Lower leg skin (tissue), 4 donors: ENCODE data around the gene GNAS. TPM values are rescaled to one million over a fixed set of nuclear protein-coding genes. Genes with fewer than 3 reads are reported as not detected.
"Not testable (repeated sequence)": the region's sequence is repeated elsewhere in the genome, so short reads cannot be mapped to it uniquely, and the experiment has no call there.

Experiments
- DNase-seq, 2 donors: peaks; one replicate each; pipeline ENCODE4 v3.0.0-alpha.2; 2019; ENCODE audit warnings: low spot score in 2 of 2
- H3K4me3 ChIP-seq: fragments of 200-600 bp; sonication (generic); 2 replicates; pipeline ENCODE4 v1.5.1; 2017; ENCODE audit warnings: mild to moderate bottlenecking, low read depth; ENCODE audit not compliant: poor library complexity, severe bottlenecking
- POLR2A ChIP-seq, 2 donors: fragments of 450-650 bp; IDR thresholded peaks; one replicate each; pipeline ENCODE4 v1.6.1; 2016 to 2017; ENCODE audit warnings: antibody characterized with exemption in 2 of 2, mild to moderate bottlenecking in 1 of 2, moderate library complexity in 1 of 2
- WGBS, 2 donors: methylation state at CpG; one replicate each; pipeline ENCODE4 v1.1.5; 2018; 5-methylcytosine and 5-hydroxymethylcytosine counted together
- intact Hi-C: fragments of 100-400 bp; cut with DNase I; formaldehyde crosslinking; loops from one replicate; pipeline ENCODE4 v1.15.0; 2023; ENCODE audit warnings: low total_unique reads
- total RNA-seq, 4 donors: library from RNA; depleted of rRNA; stranded (reverse); fragments of >200 nt; gene quantifications; one replicate each; pipeline ENCODE4 v1.1.0, GENCODE V29; 2016
- TF ChIP-seq, protein P1 (sequence below), 3 donors: fragments of 450-650 bp; IDR thresholded peaks; one replicate each; pipeline ENCODE4 v1.5.1; 2016; ENCODE audit warnings: antibody characterized with exemption in 3 of 3, mild to moderate bottlenecking in 3 of 3, moderate library complexity in 2 of 3

Gene GNAS
- total RNA-seq, 4 donors from 2014 or later = 335 to 473 (median 391) TPM

- no peak for TF ChIP-seq POLR2A (IDR thresholded peaks at IDR 0.05)
- TF ChIP-seq, protein P1, sequence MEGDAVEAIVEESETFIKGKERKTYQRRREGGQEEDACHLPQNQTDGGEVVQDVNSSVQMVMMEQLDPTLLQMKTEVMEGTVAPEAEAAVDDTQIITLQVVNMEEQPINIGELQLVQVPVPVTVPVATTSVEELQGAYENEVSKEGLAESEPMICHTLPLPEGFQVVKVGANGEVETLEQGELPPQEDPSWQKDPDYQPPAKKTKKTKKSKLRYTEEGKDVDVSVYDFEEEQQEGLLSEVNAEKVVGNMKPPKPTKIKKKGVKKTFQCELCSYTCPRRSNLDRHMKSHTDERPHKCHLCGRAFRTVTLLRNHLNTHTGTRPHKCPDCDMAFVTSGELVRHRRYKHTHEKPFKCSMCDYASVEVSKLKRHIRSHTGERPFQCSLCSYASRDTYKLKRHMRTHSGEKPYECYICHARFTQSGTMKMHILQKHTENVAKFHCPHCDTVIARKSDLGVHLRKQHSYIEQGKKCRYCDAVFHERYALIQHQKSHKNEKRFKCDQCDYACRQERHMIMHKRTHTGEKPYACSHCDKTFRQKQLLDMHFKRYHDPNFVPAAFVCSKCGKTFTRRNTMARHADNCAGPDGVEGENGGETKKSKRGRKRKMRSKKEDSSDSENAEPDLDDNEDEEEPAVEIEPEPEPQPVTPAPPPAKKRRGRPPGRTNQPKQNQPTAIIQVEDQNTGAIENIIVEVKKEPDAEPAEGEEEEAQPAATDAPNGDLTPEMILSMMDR (IDR thresholded peaks at IDR 0.05) = no peak
- no peak for DNase-seq
- no peak overlapping the region for H3K4me3 ChIP-seq
- 84 to 85% methylated on average over 10 of the region's 10 CpGs for WGBS, 2 donors
- intact Hi-C loops = no loop called here
Measured at GRCh38 chr20:58817748-58818147, 34.8 kb upstream of the GNAS start.

DNA sequence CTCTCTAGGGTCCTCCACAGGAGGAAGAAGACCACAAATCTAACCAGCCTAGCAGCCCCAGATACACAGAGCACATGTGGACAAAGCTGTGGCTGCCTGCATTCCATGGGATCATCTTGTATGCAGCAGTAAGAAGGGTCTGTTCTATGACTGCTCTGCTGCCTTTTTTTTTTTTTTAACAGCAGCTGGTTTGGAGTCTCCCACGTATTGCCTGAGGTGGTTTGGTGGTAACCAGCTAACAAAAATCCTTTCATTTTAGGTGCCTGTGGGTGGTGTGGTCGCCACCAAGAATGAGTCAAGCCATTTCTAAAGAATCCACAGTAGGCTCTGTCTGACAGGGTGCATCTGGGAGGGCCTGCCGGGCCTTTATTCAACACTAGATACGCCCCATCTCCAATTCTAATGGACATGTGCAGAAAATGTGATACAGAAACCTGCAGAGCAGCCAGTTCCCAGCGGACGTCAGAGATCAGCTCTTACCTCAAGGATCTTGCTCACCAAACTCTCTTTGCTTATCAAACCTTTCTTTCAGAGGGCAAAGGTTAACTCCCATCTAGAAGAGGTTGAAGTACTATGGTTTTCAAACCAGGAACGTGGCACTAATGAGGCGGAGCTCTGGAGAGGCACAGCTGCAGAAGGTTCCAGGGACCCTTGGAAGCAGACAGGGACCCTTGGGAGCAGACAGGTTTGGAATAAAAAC is 33.8 kb upstream of the GNAS start:
- intact Hi-C loops = no loop called here
- WGBS, 2 donors = 57 to 70% methylated on average over 8 of the region's 8 CpGs
- TF ChIP-seq, protein P1 (IDR thresholded peaks at IDR 0.05) = no peak
- TF ChIP-seq POLR2A (IDR thresholded peaks at IDR 0.05) = no peak
- DNase-seq = no peak
- no peak overlapping the region for H3K4me3 ChIP-seq

- WGBS, 2 donors = 91 to 99% methylated on average over 9 to 10 of the region's 13 CpGs
- no peak for DNase-seq
- TF ChIP-seq, protein P1 (IDR thresholded peaks at IDR 0.05) = no peak
- TF ChIP-seq POLR2A (IDR thresholded peaks at IDR 0.05) = no peak
- H3K4me3 ChIP-seq = no peak overlapping the region
- intact Hi-C loops = no loop called here
Measured at GRCh38 chr20:58819921-58820320, 32.6 kb upstream of the GNAS start.

DNA sequence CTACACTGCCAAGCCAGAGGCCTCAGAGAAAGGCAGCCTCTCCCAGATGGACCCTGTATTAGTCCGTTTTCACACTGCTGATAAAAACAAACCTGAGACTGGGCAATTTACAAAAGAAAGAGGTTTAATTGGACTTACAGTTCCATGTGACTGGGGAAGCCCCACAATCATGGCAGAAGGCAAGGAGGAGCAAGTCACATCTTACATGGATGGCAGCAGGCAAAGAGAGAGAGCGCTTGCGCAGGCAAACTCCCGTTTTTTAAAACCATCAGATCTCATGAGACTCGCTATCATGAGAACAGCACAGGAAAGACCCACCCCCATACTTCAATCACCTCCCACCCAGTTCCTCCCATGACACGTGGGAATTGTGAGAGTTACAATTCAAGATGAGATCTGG is 32.0 kb upstream of the GNAS start:
- DNase-seq, H3K4me3 ChIP-seq, intact Hi-C loops: not testable (repeated sequence)
- WGBS, 2 donors = 93 to 96% methylated on average over 6 of the region's 6 CpGs

DNA sequence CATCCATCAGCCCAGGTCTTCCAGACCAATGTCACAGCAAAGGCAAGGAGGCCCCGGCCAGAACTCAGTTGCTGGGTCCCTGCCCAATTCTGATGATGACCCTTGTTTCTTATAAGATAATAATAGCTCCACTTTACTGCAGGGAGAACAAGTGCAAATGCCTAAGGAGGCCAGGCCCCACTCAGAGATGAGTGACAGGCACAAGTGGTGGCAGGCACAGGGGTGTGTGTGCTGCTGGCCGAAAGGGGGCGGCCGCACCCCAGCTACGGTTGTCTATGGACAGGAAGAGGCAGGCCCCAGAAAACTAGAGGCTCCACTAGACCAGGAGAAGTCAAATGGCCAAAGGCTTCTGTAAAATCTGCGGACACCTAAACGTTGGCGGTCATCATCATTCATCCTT is 30.4 kb upstream of the GNAS start:
- intact Hi-C loops = no loop called here
- no peak for DNase-seq
- H3K4me3 ChIP-seq = no peak overlapping the region
- TF ChIP-seq POLR2A (IDR thresholded peaks at IDR 0.05) = no peak
- TF ChIP-seq, protein P1 (IDR thresholded peaks at IDR 0.05) = no peak
- WGBS, 2 donors = 81 to 85% methylated on average over 8 of the region's 8 CpGs

DNA sequence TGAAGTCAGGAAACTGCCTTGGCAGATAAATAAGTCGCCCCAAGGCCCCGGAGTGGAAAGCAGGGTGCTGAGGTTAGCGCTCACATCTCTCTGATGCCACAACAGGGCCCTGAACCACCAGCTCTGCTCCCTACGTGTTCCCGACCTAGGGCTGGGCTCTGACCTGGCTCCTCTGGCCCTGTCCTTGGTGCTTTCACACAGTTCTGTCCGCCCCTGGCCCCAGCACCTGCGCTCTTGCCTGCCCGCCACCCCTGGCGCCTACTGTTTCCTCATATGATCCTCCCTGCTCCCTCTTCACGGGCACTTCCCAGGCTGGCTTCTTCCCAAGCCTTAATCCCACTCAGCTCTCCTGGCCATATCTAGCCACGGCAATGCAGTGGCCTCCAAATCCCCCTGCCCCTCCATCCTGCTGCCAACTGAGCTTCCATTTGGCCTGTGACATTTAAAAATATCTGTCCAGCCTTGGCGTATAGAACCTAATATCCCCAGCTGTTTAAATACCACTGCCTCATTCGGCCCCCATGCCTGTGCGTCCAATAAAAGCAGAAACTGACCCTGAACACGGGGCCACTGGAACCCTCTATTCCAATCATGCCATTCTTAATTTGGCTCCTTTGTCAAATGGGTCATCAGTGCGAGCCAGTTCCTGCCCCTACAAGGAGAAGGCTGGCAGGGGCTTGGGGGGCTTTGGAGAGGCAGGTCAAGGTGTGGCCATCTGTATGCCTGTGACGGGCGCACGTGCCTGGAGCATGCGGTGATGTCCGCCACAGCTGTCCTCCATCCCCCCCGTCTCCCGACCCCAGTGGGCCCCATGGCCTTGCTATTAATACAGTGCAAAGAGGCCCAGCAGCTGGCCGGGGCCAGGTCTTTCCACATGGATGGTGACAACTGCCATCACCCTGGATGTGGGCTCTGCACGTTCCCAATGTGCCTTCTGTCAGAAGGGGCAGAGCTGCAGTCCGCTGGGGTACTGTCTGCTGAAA is 29.5 kb upstream of the GNAS start:
- WGBS, 2 donors = 93 to 95% methylated on average over 26 of the region's 26 CpGs
- no peak overlapping the region for H3K4me3 ChIP-seq
- intact Hi-C loops = no loop called here
- TF ChIP-seq, protein P1 (IDR thresholded peaks at IDR 0.05) = no peak
- TF ChIP-seq POLR2A (IDR thresholded peaks at IDR 0.05) = no peak
- no peak for DNase-seq
